ENCODE measurements around the gene SNCB.

DNA sequence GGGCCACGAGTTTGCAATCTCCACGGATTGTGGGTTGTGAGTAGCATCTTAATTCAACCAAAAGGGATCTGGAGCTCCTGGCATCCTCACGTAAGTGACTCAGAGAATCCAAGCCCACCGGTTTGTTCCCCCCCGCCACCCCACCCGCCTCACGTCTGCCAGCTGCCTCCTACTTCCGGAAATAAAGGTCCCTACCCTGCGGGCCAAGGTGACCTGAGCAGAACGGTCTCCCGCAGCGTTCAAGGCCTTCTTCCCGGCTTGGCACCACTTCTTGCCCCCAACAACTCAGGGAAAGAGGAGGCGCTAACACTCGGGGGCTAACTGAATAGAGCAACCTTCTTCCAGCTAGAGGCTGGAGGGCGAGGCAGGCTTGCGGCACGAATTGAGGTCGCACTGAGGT is 11.6 kb downstream of the SNCB start:
- TF ChIP-seq, protein P1, sequence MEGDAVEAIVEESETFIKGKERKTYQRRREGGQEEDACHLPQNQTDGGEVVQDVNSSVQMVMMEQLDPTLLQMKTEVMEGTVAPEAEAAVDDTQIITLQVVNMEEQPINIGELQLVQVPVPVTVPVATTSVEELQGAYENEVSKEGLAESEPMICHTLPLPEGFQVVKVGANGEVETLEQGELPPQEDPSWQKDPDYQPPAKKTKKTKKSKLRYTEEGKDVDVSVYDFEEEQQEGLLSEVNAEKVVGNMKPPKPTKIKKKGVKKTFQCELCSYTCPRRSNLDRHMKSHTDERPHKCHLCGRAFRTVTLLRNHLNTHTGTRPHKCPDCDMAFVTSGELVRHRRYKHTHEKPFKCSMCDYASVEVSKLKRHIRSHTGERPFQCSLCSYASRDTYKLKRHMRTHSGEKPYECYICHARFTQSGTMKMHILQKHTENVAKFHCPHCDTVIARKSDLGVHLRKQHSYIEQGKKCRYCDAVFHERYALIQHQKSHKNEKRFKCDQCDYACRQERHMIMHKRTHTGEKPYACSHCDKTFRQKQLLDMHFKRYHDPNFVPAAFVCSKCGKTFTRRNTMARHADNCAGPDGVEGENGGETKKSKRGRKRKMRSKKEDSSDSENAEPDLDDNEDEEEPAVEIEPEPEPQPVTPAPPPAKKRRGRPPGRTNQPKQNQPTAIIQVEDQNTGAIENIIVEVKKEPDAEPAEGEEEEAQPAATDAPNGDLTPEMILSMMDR (conservative IDR thresholded peaks at IDR 0.05; ENCODE audit: low read depth, low read length), result no peak
- TF ChIP-seq NFE2L2 (IDR thresholded peaks at IDR 0.05; ENCODE audit: low read depth, low read length) (no peak), MXI1 (IDR thresholded peaks at IDR 0.05; ENCODE audit: borderline replicate concordance, low read depth, low read length) (no peak), POLR2A (IDR thresholded peaks at IDR 0.05; ENCODE audit: low read depth, low read length) (no peak), RFX5 (IDR thresholded peaks at IDR 0.05; ENCODE audit: low read depth, low read length) (no peak)

Measured in IMR-90 (cell line).